PC-9 (cell line): ENCODE results near the gene PTPN20.

Experiments
- EZH2 ChIP-seq: fragments of 200-600 bp; sonication (generic); IDR thresholded peaks from 2 replicates; pipeline ENCODE4 v1.8.0; 2017; ENCODE audit warnings: antibody characterized with exemption, low read depth
- TF ChIP-seq, protein P1 (sequence below): fragments of 200-600 bp; sonication (generic); conservative IDR thresholded peaks from 2 replicates; pipeline ENCODE4 v1.6.1; 2017; ENCODE audit warnings: mixed run types, antibody characterized with exemption, mild to moderate bottlenecking, moderate library complexity

DNA sequence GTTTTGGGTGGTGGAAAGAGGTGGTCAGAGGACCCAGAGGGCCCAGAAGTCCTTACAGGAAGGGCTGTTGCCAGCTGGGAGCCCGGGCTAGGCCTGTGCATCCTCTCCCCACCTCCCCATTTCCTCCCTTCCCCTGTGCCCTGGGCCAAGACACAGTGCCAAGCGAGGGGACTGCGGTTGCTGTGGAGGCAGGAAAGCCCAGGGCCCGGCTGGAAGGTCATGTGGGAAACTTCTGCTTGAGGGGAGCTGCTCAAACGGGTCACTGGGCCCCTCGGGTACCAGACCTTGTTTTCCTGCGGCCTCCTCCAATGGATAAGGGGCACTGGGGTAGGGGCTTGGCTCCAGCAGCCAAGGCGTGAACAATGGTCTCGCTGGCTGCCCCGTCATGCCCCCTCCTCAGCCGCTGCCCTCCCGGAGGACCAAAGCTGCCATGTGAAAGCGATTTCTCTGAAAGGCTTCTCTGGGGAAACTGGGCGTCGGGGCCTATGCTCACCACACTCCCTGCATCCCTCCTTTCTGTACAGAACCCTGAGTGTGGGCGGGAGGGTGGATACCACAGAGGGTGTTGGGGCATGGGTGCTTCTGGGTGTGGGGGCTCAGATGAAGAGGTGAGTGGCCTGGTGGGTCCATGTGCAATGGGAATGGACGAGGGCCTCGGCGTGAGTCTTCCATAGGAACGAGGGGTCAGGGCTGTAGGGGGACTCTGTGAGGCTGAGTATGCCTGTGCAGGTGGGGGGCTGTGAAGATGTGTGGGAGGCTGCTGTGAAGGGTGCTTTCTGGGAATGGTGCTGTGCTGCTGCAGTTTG, 135.3 kb downstream of the PTPN20 start:
- no peak for TF ChIP-seq EZH2
- TF ChIP-seq, protein P1, sequence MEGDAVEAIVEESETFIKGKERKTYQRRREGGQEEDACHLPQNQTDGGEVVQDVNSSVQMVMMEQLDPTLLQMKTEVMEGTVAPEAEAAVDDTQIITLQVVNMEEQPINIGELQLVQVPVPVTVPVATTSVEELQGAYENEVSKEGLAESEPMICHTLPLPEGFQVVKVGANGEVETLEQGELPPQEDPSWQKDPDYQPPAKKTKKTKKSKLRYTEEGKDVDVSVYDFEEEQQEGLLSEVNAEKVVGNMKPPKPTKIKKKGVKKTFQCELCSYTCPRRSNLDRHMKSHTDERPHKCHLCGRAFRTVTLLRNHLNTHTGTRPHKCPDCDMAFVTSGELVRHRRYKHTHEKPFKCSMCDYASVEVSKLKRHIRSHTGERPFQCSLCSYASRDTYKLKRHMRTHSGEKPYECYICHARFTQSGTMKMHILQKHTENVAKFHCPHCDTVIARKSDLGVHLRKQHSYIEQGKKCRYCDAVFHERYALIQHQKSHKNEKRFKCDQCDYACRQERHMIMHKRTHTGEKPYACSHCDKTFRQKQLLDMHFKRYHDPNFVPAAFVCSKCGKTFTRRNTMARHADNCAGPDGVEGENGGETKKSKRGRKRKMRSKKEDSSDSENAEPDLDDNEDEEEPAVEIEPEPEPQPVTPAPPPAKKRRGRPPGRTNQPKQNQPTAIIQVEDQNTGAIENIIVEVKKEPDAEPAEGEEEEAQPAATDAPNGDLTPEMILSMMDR = no peak
